H1 (cell line): ENCODE results near the gene APEH. TPM values are rescaled to one million over a fixed set of nuclear protein-coding genes. Genes with fewer than 3 reads are reported as not detected.

Experiments used
- CTCF ChIA-PET: fragments of 300-600 bp; sonication (Branson Sonifier 250); formaldehyde crosslinking; loops from one replicate; lab custom pipeline; 2021; ENCODE audit not compliant: partially characterized antibody; lab: Charles Lee
- POLR2A ChIA-PET: fragments of 300-600 bp; sonication (Branson Sonifier 250); formaldehyde crosslinking; loops from one replicate; lab custom pipeline; 2021; ENCODE audit warnings: inconsistent platforms; ENCODE audit not compliant: partially characterized antibody; lab: Charles Lee
- DNase-seq, 2 experiments: peaks; one replicate each; pipeline versions ENCODE4 v3.0.0 to v3.0.0-alpha.2; 2010 to 2022; ENCODE audit warnings: low spot score in 2 of 2, low read depth in 1 of 2, mixed read lengths in 1 of 2
- FAIRE-seq: peaks from 2 replicates; lab custom pipeline; 2011; peaks lifted over from hg19 to GRCh38; lab: Jason Lieb, UNC
- H2AFZ ChIP-seq: 2 replicates; pipeline ENCODE4 v1.8.1; 2012; ENCODE audit warnings: low read length, inconsistent platforms
- H2AK5ac ChIP-seq: 2 replicates; pipeline ENCODE4 v1.6.1; 2013; ENCODE audit warnings: low read depth, low read length
- H2BK120ac ChIP-seq: replicated peaks from 2 replicates; pipeline ENCODE3; 2013; ENCODE audit warnings: low read depth, low read length, inconsistent platforms
- H2BK12ac ChIP-seq: 2 replicates; pipeline ENCODE4 v1.6.1; 2013; ENCODE audit warnings: low read depth, low read length
- H2BK15ac ChIP-seq: 2 replicates; pipeline ENCODE4 v1.6.1; 2013; ENCODE audit warnings: low read length
- H2BK20ac ChIP-seq: 2 replicates; pipeline ENCODE4 v1.6.1; 2013; ENCODE audit warnings: low read length
- H2BK5ac ChIP-seq: 2 replicates; pipeline ENCODE4 v1.6.1; 2013; ENCODE audit warnings: low read depth, low read length
- H3K14ac ChIP-seq: 2 replicates; pipeline ENCODE4 v1.6.1; 2013; ENCODE audit warnings: inconsistent platforms; ENCODE audit not compliant: insufficient read length
- H3K18ac ChIP-seq: 2 replicates; pipeline ENCODE4 v1.6.1; 2013; ENCODE audit warnings: low read length; ENCODE audit errors: extremely low read depth
- H3K23ac ChIP-seq: 2 replicates; pipeline ENCODE4 v1.6.1; 2013; ENCODE audit warnings: inconsistent platforms; ENCODE audit not compliant: insufficient read length
- H3K23me2 ChIP-seq: 2 replicates; pipeline ENCODE4 v1.6.1; 2013; ENCODE audit warnings: low read depth, low read length
- H3K27ac ChIP-seq: 2 replicates; pipeline ENCODE4 v1.6.1; 2011; ENCODE audit warnings: low read depth, low read length, inconsistent platforms
- H3K27me3 ChIP-seq, 4 experiments: replicated peaks in 1 of 4; 1 replicate in 1 of 4; 2 replicates in 3 of 4; pipeline versions ENCODE4 v1.6.1 to v1.8.1; 2011 to 2013; ENCODE audit warnings: low read length in 3 of 4, mild to moderate bottlenecking in 3 of 4, inconsistent platforms in 2 of 4, mixed read lengths in 2 of 4, moderate library complexity in 1 of 4; ENCODE audit not compliant: control insufficient read depth in 3 of 4, insufficient read depth in 3 of 4; ENCODE audit errors: extremely low read depth in 1 of 4
- H3K36me3 ChIP-seq, 4 experiments: 2 replicates each; pipeline versions ENCODE4 v1.6.1 to v1.8.1; 2011 to 2013; ENCODE audit warnings: mild to moderate bottlenecking in 4 of 4, low read length in 3 of 4, moderate library complexity in 2 of 4, control low read depth in 1 of 4, inconsistent platforms in 1 of 4; ENCODE audit not compliant: insufficient read depth in 4 of 4, control insufficient read depth in 2 of 4
- H3K4ac ChIP-seq: replicated peaks from 2 replicates; pipeline ENCODE3; 2013; ENCODE audit warnings: low read length, low read depth, mixed read lengths, inconsistent platforms; ENCODE audit not compliant: insufficient read length
- H3K4me1 ChIP-seq, 4 experiments: replicated peaks in 1 of 4; 1 replicate in 1 of 4; 2 replicates in 3 of 4; pipeline versions ENCODE4 v1.6.1 to v1.8.1; 2011 to 2013; ENCODE audit warnings: low read length in 3 of 4, inconsistent platforms in 2 of 4, mixed read lengths in 1 of 4; ENCODE audit not compliant: insufficient read depth in 4 of 4, control insufficient read depth in 3 of 4
- H3K4me2 ChIP-seq, 2 experiments: 2 replicates each; pipeline versions ENCODE4 v1.6.1 to v1.8.1; 2011 to 2013; ENCODE audit warnings: low read depth in 2 of 2, low read length in 2 of 2, control low read depth in 1 of 2, inconsistent platforms in 1 of 2, mild to moderate bottlenecking in 1 of 2; ENCODE audit not compliant: insufficient read depth in 1 of 2
- H3K4me3 ChIP-seq, 4 experiments: fragments of 200-600, 300-600 bp in 1 of 4; sonication (generic), shearing (Covaris generic), sonication (Bioruptor Twin) in 1 of 4; 2 replicates each; pipeline versions ENCODE4 v1.5.1 to v1.8.1; 2011 to 2016; ENCODE audit warnings: low read length in 4 of 4, low read depth in 3 of 4, control low read depth in 2 of 4, inconsistent platforms in 2 of 4, mild to moderate bottlenecking in 2 of 4, mixed read lengths in 1 of 4, moderate library complexity in 1 of 4; ENCODE audit not compliant: insufficient read depth in 2 of 4; ENCODE audit errors: extremely low read depth in 1 of 4
- H3K56ac ChIP-seq: replicated peaks from 2 replicates; pipeline ENCODE3; 2013; ENCODE audit warnings: low read depth, mild to moderate bottlenecking, mixed read lengths, low read length, inconsistent platforms; ENCODE audit not compliant: insufficient read length
- H3K79me1 ChIP-seq: 2 replicates; pipeline ENCODE4 v1.6.1; 2013; ENCODE audit warnings: low read depth, low read length, control low read depth
- H3K79me2 ChIP-seq, 2 experiments: 2 replicates each; pipeline versions ENCODE4 v1.6.1 to v1.8.1; 2012 to 2013; ENCODE audit warnings: low read length in 2 of 2, mild to moderate bottlenecking in 2 of 2, inconsistent platforms in 1 of 2; ENCODE audit not compliant: insufficient read depth in 2 of 2, control insufficient read depth in 1 of 2
- H3K9ac ChIP-seq, 4 experiments: replicated peaks in 1 of 4; 1 replicate in 1 of 4; 2 replicates in 3 of 4; pipeline versions ENCODE4 v1.6.1 to v1.8.1; 2011 to 2013; ENCODE audit warnings: low read depth in 3 of 4, low read length in 3 of 4, control low read depth in 2 of 4, mild to moderate bottlenecking in 2 of 4, moderate library complexity in 2 of 4, inconsistent platforms in 1 of 4; ENCODE audit errors: extremely low read depth in 1 of 4
- H3K9me3 ChIP-seq, 2 experiments: 2 replicates each; pipeline versions ENCODE4 v1.6.1 to v1.8.1; 2012 to 2013; ENCODE audit warnings: mild to moderate bottlenecking in 2 of 2, moderate library complexity in 2 of 2, control low read depth in 1 of 2, inconsistent platforms in 1 of 2, low read depth in 1 of 2, low read length in 1 of 2, mixed read lengths in 1 of 2; ENCODE audit not compliant: insufficient read depth in 2 of 2
- H4K20me1 ChIP-seq, 2 experiments: replicated peaks in 1 of 2; 2 replicates each; pipeline versions ENCODE3 to v1.8.1; 2011 to 2013; ENCODE audit warnings: inconsistent platforms in 2 of 2, low read length in 2 of 2, mild to moderate bottlenecking in 1 of 2; ENCODE audit not compliant: insufficient read depth in 2 of 2, control insufficient read depth in 1 of 2
- H4K5ac ChIP-seq: 2 replicates; pipeline ENCODE4 v1.6.1; 2013; ENCODE audit warnings: low read length, low read depth, mixed read lengths, inconsistent platforms; ENCODE audit not compliant: insufficient read length
- H4K8ac ChIP-seq: 2 replicates; pipeline ENCODE4 v1.8.0; 2013; ENCODE audit warnings: mild to moderate bottlenecking, moderate library complexity, low read length, inconsistent platforms; ENCODE audit not compliant: insufficient read depth; ENCODE audit errors: extremely low read depth
- H4K91ac ChIP-seq: replicated peaks from 2 replicates; pipeline ENCODE3; 2013; ENCODE audit warnings: low read length, mixed read lengths, inconsistent platforms; ENCODE audit not compliant: insufficient read length
- EZH2 ChIP-seq: fragments of 200-600 bp; sonication (generic); IDR thresholded peaks from 2 replicates; pipeline ENCODE4 v1.7.1; 2012; ENCODE audit warnings: low read depth, mild to moderate bottlenecking, moderate library complexity, low read length, inconsistent platforms; ENCODE audit not compliant: severe bottlenecking
- MAX ChIP-seq: IDR thresholded peaks from 2 replicates; pipeline ENCODE4 v1.6.1; 2012; ENCODE audit warnings: inconsistent platforms
- RBBP5 ChIP-seq: IDR thresholded peaks from 2 replicates; pipeline ENCODE4 v1.7.1; 2012; ENCODE audit warnings: low read depth, mild to moderate bottlenecking, inconsistent platforms, low read length, moderate library complexity, borderline replicate concordance
- SUZ12 ChIP-seq: fragments of 200-600 bp; sonication (generic); IDR thresholded peaks from 2 replicates; pipeline ENCODE4 v1.6.1; 2012; ENCODE audit warnings: mild to moderate bottlenecking, inconsistent platforms, low read length, moderate library complexity, mixed read lengths
- WGBS, 2 experiments: shearing (Covaris generic) in 1 of 2; methylation state at CpG; one replicate each; pipeline versions ENCODE4 v1.1.6 to v1.1.7; 2013 to 2015; ENCODE audit warnings: low lambda C conversion rate in 2 of 2, mixed read lengths in 2 of 2, inconsistent platforms in 1 of 2, low coverage in 1 of 2, missing lambda C conversion rate in 1 of 2; ENCODE audit not compliant: insufficient replicate concordance in 2 of 2, insufficient coverage in 1 of 2, insufficient read length in 1 of 2; ENCODE audit errors: extremely low coverage in 1 of 2, missing lambda C conversion rate in 1 of 2; 5-methylcytosine and 5-hydroxymethylcytosine counted together
- polyA plus RNA-seq, 7 experiments: library from polyadenylated mRNA; depleted of rRNA in 3 of 7; stranded (reverse) in 5 of 7; unstranded in 2 of 7; fragments of >200 nt in 5 of 7; fragments of 200-250 nt in 2 of 7; gene quantifications; 1 replicate in 5 of 7; 2 replicates in 1 of 7; 4 replicates in 1 of 7; pipeline versions ENCODE4 v1.2.1 to v1.2.3, GENCODE V29; 2011 to 2013; ENCODE audit warnings: missing spikeins in 2 of 7, mixed read lengths in 2 of 7
- total RNA-seq: library from RNA; stranded (reverse); fragmentation: NEBNext Ultra II Directional; extraction: Animal tissue kit (Norgen Biotek cat#: 25700); gene quantifications from 2 replicates; pipeline ENCODE4 v1.2.1, GENCODE V29; 2021

Gene APEH
- total and polyA plus RNA-seq, 2 of the 8 experiments (the other 6 are each of a cell fraction or from before 2014, with no cell fraction given): 222 to 260 TPM

- H3K56ac ChIP-seq: no peak overlapping the region
- H2AK5ac ChIP-seq: no peak overlapping the region
- H3K4ac ChIP-seq: no peak overlapping the region
- FAIRE-seq (no peak), DNase-seq (no peak)
- no peak overlapping the region for H3K14ac ChIP-seq
- no peak overlapping the region for H3K27ac ChIP-seq
- no peak overlapping the region for H2BK120ac ChIP-seq
- no peaks in the 10 kb centered on the region for H3K79me2 ChIP-seq
- H3K36me3 ChIP-seq: no peaks in the 10 kb centered on the region
- H2AFZ ChIP-seq: no peak overlapping the region
- no peaks in the 10 kb centered on the region for H3K79me1 ChIP-seq
- no peak overlapping the region for H3K9ac ChIP-seq
- H3K27me3 ChIP-seq: no peaks in the 10 kb centered on the region
- no peak overlapping the region for H4K91ac ChIP-seq
- H2BK12ac ChIP-seq: no peak overlapping the region
- no peak overlapping the region for H2BK15ac ChIP-seq
- no peak overlapping the region for H3K18ac ChIP-seq
- H3K4me3 ChIP-seq: no peak overlapping the region
- H2BK5ac ChIP-seq: no peak overlapping the region
- H3K9me3 ChIP-seq: peaks cover 0 to 4% of the 10 kb centered on the region in 2 experiments; a peak in 1 of 4 replicates
- H3K4me1 ChIP-seq: no peaks in the 10 kb centered on the region; a peak in 1 of 7 replicates
- 80% methylated on average over 1 of the region's 1 CpG; no CpG with 5 or more reads in 1 of the 2 experiments for WGBS, 2 experiments
- no peak overlapping the region for H3K4me2 ChIP-seq
- no peak overlapping the region; the same call in 1 of the 2 replicates for H4K8ac ChIP-seq
- no peak overlapping the region for H4K5ac ChIP-seq
- CTCF ChIA-PET: no interaction called here
- POLR2A ChIA-PET: no interaction called here
- no peak overlapping the region for H2BK20ac ChIP-seq
- no peaks in the 10 kb centered on the region for H3K23me2 ChIP-seq
- no peaks in the 10 kb centered on the region for H4K20me1 ChIP-seq
- H3K23ac ChIP-seq: no peak overlapping the region
- TF ChIP-seq SUZ12: no peak
- no peak for TF ChIP-seq EZH2
- TF ChIP-seq MAX: no peak
- TF ChIP-seq RBBP5: no peak
- TF ChIP-seq, all 59 proteins: peak for 0
Observed at GRCh38 chr3:49630784-49631183, 43.4 kb upstream of the APEH start.
